ENCODE results near the gene UTP11.
"Not testable (repeated sequence)": the region's sequence is repeated elsewhere in the genome, so short reads cannot be mapped to it uniquely, and the experiment has no call there.

UTP11 gene, protein sequence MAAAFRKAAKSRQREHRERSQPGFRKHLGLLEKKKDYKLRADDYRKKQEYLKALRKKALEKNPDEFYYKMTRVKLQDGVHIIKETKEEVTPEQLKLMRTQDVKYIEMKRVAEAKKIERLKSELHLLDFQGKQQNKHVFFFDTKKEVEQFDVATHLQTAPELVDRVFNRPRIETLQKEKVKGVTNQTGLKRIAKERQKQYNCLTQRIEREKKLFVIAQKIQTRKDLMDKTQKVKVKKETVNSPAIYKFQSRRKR

GRCh38 chr1:38012363-38013226, at the start of gene UTP11:
UTP11 (plus strand) TSS chr1:38012734; CDS start chr1:38012803, 69 bp downstream.
- no peaks in the 10 kb centered on the region for H3K9me3 Mint-ChIP-seq
- H3K27me3 Mint-ChIP-seq (ENCODE audit: low read depth) = no peaks in the 10 kb centered on the region
- peak within 1 kb of the TSS; percentile 98 for H3K4me3 Mint-ChIP-seq
- DNase-seq (ENCODE audit: low spot score) = peak; percentile 92
- H3K36me3 Mint-ChIP-seq (ENCODE audit: low read depth) = peaks cover 18% of the 10 kb centered on the region
- H3K27ac Mint-ChIP-seq = peak within 1 kb of the TSS; percentile 96
- H3K4me1 Mint-ChIP-seq (ENCODE audit: low read depth) = peaks cover 45% of the 10 kb centered on the region

DNA sequence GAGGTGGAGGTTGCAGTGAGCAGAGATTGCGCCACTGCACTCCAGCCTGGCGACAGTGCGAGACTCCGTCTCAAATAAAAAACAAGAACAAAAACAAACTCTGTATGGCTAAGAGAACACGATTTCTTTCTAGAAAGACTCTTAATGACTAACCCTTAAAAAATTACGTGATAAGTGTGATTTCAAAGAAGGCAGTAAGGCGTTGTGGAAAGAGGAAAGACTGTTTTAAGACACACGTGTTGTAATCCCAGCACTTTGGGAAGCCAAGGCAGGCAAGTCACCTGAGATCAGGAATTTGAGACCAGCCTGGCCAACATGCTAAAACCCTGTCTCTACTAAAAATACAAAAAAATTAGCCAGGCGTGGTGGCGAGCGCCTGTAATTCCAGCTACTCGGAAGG, 48.4 kb upstream of the UTP11 start:
- H3K4me3 Mint-ChIP-seq; DNase-seq (ENCODE audit: low spot score); H3K27me3 Mint-ChIP-seq (ENCODE audit: low read depth); H3K9me3 Mint-ChIP-seq; H3K4me1 Mint-ChIP-seq (ENCODE audit: low read depth); H3K27ac Mint-ChIP-seq: not testable (repeated sequence)
- H3K36me3 Mint-ChIP-seq (ENCODE audit: low read depth) = peaks cover 40% of the 10 kb centered on the region

DNA sequence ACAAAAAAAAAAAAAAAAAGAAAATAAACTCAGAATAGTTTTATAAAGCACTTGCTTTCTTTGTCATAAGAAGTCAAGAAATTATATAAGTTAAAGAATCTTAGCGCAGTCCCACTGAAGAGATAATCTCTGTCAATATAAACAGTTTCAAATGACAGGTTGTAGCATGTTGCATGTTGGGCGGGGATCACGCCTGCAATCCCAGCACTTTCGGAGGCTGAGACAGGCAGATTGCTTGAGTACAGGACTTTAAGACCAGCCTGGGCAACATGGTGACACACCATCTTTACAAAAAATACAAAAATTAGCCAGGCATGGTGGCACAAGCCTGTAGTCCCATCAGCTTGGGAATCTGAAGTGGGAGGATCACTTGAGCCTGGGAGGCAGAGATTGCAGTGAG, 47.2 kb upstream of the UTP11 start:
- Mint-ChIP-seq H3K36me3 (ENCODE audit: low read depth) (peaks cover 45% of the 10 kb centered on the region), H3K4me1 (ENCODE audit: low read depth) (no peaks in the 10 kb centered on the region), H3K27me3 (ENCODE audit: low read depth) (no peaks in the 10 kb centered on the region), H3K27ac (no peak overlapping the region), H3K9me3 (no peaks in the 10 kb centered on the region), H3K4me3 (no peak overlapping the region)
- no peak for DNase-seq (ENCODE audit: low spot score)

GRCh38 chr1:37973684-37974083, 38.9 kb upstream of the UTP11 start:
- not testable (repeated sequence) for H3K4me3 Mint-ChIP-seq; H3K9me3 Mint-ChIP-seq; H3K4me1 Mint-ChIP-seq (ENCODE audit: low read depth); DNase-seq (ENCODE audit: low spot score); H3K27me3 Mint-ChIP-seq (ENCODE audit: low read depth); H3K27ac Mint-ChIP-seq
- H3K36me3 Mint-ChIP-seq (ENCODE audit: low read depth) = peaks cover 78% of the 10 kb centered on the region

DNA sequence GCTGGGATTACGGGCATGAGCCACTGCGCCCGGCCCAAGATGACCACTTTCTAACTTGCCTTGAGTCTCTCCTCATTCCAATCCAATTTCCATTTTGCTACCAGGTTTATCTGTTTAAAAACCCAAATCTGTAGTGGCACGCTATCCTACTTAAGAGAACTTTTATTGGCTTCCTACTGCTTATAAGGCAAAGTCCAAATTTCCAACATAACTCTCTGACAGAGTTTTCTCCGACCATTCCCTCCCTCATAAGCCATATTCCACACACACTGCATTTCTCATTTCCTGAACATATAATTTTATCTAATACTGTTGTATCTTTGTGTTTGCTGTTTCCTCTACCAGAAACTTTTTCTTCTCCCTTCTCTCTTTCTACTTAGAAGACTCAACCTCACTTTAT, 38.0 kb upstream of the UTP11 start:
- Mint-ChIP-seq H3K27ac (no peak overlapping the region), H3K36me3 (ENCODE audit: low read depth) (peaks cover 78% of the 10 kb centered on the region), H3K4me1 (ENCODE audit: low read depth) (peaks cover 6% of the 10 kb centered on the region), H3K9me3 (peaks cover 8% of the 10 kb centered on the region), H3K27me3 (ENCODE audit: low read depth) (no peaks in the 10 kb centered on the region), H3K4me3 (no peak overlapping the region)
- no peak for DNase-seq (ENCODE audit: low spot score)

- H3K27me3 Mint-ChIP-seq (ENCODE audit: low read depth); H3K27ac Mint-ChIP-seq; DNase-seq (ENCODE audit: low spot score); H3K4me3 Mint-ChIP-seq; H3K4me1 Mint-ChIP-seq (ENCODE audit: low read depth); H3K9me3 Mint-ChIP-seq: not testable (repeated sequence)
- peaks cover 78% of the 10 kb centered on the region for H3K36me3 Mint-ChIP-seq (ENCODE audit: low read depth)
These were observed 37.5 kb upstream of the UTP11 start for GRCh38 chr1:37975083-37975482.

DNA sequence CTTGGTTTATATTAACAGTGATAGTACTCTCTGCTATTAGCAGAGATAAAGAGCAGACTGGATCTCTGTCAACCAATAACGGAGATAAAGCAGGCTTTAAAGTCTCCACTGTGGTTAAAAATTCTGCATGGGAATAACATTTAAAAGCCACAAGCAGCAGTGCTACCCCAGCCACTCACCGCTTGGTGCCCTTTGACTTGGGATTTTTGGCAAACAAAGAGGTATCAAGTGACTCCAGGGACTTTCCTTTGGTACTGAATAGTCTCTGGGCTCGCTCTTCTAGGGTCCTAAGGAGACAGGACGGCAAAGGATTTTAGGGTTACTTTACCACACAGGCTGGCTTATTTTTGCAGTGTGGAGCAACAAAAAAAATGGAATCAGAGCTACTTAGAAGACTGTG, 34.0 kb upstream of the UTP11 start:
- Mint-ChIP-seq H3K27ac (no peak overlapping the region), H3K4me3 (no peak overlapping the region), H3K36me3 (ENCODE audit: low read depth) (peaks cover 64% of the 10 kb centered on the region), H3K27me3 (ENCODE audit: low read depth) (no peaks in the 10 kb centered on the region), H3K4me1 (ENCODE audit: low read depth) (no peaks in the 10 kb centered on the region), H3K9me3 (peaks cover 8% of the 10 kb centered on the region)
- DNase-seq (ENCODE audit: low spot score) = no peak

GRCh38 chr1:37983546-37983945, 29.0 kb upstream of the UTP11 start:
- peaks cover 64% of the 10 kb centered on the region for H3K36me3 Mint-ChIP-seq (ENCODE audit: low read depth)

DNA sequence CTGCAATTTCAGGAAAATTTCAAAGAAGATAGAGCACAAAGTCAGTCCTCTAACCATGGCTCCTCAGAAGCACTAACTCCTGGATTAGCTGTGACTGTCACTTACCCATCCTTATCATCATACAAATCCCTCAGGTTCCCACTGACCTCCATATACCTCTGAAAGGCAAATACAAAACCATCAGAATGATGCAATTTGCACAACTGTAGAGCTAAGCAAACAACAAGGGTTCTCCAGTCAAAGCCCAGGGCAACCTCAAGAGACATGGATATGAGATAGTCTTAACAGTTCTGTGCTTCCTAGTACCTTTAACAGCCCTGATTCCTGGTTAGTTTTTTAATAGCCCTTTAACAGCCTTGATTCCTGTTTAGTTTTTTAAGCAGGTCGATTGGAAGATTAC, 24.9 kb upstream of the UTP11 start:
- peaks cover 16% of the 10 kb centered on the region for H3K4me1 Mint-ChIP-seq (ENCODE audit: low read depth)
- H3K36me3 Mint-ChIP-seq (ENCODE audit: low read depth) = peaks cover 33% of the 10 kb centered on the region
- no peak overlapping the region for H3K4me3 Mint-ChIP-seq
- no peaks in the 10 kb centered on the region for H3K27me3 Mint-ChIP-seq (ENCODE audit: low read depth)
- no peak overlapping the region for H3K27ac Mint-ChIP-seq
- H3K9me3 Mint-ChIP-seq = no peaks in the 10 kb centered on the region
- no peak for DNase-seq (ENCODE audit: low spot score)

More at GRCh38 chr1:37983546-37983945, 29.0 kb upstream of the UTP11 start:
- H3K9me3 Mint-ChIP-seq = no peaks in the 10 kb centered on the region
- H3K27me3 Mint-ChIP-seq (ENCODE audit: low read depth) = no peaks in the 10 kb centered on the region
- DNase-seq (ENCODE audit: low spot score) = no peak
- H3K27ac Mint-ChIP-seq = no peak overlapping the region
- H3K4me1 Mint-ChIP-seq (ENCODE audit: low read depth) = peaks cover 9% of the 10 kb centered on the region
- no peak overlapping the region for H3K4me3 Mint-ChIP-seq

GRCh38 chr1:37989361-37989930, 23.1 kb upstream of the UTP11 start:
- peaks cover 26% of the 10 kb centered on the region for H3K36me3 Mint-ChIP-seq (ENCODE audit: low read depth)
- peak overlapping the region; percentile 94 for H3K27ac Mint-ChIP-seq
- no peaks in the 10 kb centered on the region for H3K9me3 Mint-ChIP-seq
- DNase-seq (ENCODE audit: low spot score) = peak; percentile 32
- H3K4me3 Mint-ChIP-seq = peak overlapping the region; percentile 96
- peaks cover 19% of the 10 kb centered on the region for H3K4me1 Mint-ChIP-seq (ENCODE audit: low read depth)
- no peaks in the 10 kb centered on the region for H3K27me3 Mint-ChIP-seq (ENCODE audit: low read depth)

- DNase-seq (ENCODE audit: low spot score) = no peak
- H3K27ac Mint-ChIP-seq = peak overlapping the region; percentile 90
- H3K27me3 Mint-ChIP-seq (ENCODE audit: low read depth) = no peaks in the 10 kb centered on the region
- peaks cover 40% of the 10 kb centered on the region for H3K4me1 Mint-ChIP-seq (ENCODE audit: low read depth)
- H3K36me3 Mint-ChIP-seq (ENCODE audit: low read depth) = peaks cover 25% of the 10 kb centered on the region
- no peaks in the 10 kb centered on the region for H3K9me3 Mint-ChIP-seq
- H3K4me3 Mint-ChIP-seq = peak overlapping the region; percentile 86
These were observed 17.5 kb upstream of the UTP11 start for GRCh38 chr1:37994886-37995566.

GRCh38 chr1:37995751-37996345, 16.7 kb upstream of the UTP11 start:
- peaks cover 43% of the 10 kb centered on the region for H3K4me1 Mint-ChIP-seq (ENCODE audit: low read depth)
- H3K27ac Mint-ChIP-seq = peak overlapping the region; percentile 73
- DNase-seq (ENCODE audit: low spot score) = peak; percentile 62
- H3K27me3 Mint-ChIP-seq (ENCODE audit: low read depth) = no peaks in the 10 kb centered on the region
- peaks cover 25% of the 10 kb centered on the region for H3K36me3 Mint-ChIP-seq (ENCODE audit: low read depth)
- no peaks in the 10 kb centered on the region for H3K9me3 Mint-ChIP-seq
- H3K4me3 Mint-ChIP-seq = peak overlapping the region; percentile 86

DNA sequence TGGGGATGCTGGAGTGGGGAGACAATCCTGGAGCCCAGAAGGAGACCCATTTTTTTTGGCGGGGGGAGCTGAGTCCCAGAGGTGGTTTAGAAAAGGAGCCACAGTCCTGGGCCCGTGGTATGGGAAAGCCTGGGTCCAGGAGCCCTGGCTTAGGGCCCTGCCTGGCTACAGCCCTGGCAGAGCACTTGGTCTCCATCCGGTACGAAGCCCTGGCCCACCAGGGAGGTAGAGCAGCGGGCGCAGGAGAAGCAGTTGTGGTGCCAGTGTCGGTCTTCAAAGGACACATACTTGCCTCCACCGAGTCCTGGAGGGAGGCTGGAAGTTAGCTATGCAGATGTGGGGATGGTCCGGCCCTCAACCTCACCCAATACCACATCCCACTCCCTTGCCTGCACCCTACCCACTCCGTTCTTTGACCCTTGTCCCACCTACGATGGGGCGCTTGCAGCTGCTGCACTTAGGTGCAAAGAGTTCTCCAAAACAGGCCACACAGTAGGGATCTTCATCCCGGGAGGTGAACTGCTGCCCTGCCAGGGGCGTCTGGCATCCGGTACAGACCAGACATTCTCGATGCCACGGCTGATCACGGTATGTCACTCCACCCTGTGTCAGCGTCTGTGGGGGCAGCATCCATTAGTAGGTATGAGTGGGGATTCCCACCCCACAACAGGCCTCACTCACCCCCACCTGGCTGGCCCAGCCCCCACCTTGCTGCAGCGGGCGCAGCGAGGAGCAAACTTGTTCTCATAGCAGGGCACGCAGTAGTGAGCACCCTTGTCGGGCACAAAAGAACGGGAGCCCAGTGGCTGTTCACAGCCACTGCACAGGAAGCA, 15.1 kb upstream of the UTP11 start:
- H3K4me3 Mint-ChIP-seq = no peak overlapping the region

More for the DNA sequence above, 15.1 kb upstream of the UTP11 start:
- H3K27me3 Mint-ChIP-seq (ENCODE audit: low read depth) = no peaks in the 10 kb centered on the region
- no peak for DNase-seq (ENCODE audit: low spot score)
- peaks cover 51% of the 10 kb centered on the region for H3K4me1 Mint-ChIP-seq (ENCODE audit: low read depth)
- H3K27ac Mint-ChIP-seq = no peak overlapping the region
- H3K36me3 Mint-ChIP-seq (ENCODE audit: low read depth) = peaks cover 25% of the 10 kb centered on the region
- no peaks in the 10 kb centered on the region for H3K9me3 Mint-ChIP-seq

Data from T-helper 2 cell treated with Interferon-gamma antibody and Interleukin-4, amounts not matched to agents 5 μg/mL and 100 μg/mL, for 36 hours (primary cell).